ENCODE measurements around the gene AOPEP.

Gene AOPEP

GRCh38 chr9:95053611-95054570 is 327.4 kb downstream of the AOPEP start:
- no peak for DNase-seq

DNA sequence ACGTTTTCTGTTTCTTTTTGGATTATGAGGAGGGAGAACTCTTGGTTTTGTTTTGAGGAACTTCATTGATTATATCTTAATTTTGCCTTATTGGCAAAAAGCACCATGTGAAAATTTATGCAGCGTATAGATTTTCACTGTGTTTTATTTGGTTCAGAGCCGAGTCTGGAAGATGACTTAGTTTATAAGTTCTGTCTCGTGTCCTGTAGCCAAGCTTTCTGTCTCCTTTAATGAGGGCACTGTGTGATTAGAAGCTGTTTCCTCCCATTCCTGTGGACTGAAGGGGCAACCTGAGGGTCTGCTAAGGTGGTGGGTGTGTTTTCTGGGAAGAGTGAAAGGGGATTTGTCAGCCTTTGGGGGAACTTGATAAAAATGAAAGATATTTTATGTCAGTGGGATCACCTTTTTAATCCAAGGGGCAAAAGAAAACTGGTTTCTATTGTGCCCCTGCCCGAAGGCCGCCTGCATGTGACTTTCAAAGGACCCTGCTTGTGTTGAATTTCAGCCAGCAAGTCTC is 328.9 kb downstream of the AOPEP start:
- no peak for DNase-seq

GRCh38 chr9:95055851-95056551 is 329.5 kb downstream of the AOPEP start:
- DNase-seq, result no peak

DNA sequence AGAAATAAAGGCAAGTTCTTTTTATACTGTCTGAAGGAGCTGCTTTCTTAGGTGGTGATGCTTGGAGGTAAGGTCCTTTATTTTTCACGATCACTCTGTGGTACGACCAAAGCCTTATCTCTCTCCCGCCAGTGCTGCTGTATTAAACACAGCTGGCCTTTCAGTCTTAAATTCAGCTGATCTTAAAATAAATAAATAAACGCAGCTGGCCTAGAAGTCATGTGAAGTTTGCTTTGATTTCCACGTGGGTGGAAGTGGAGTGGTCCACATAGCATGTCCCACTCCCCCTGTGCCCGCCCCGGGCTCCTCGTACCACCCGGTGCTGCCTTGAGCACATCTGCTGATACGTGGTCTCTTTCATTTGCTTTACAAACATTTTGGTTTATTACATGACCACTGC is 330.6 kb downstream of the AOPEP start:
- no peak for DNase-seq

DNA sequence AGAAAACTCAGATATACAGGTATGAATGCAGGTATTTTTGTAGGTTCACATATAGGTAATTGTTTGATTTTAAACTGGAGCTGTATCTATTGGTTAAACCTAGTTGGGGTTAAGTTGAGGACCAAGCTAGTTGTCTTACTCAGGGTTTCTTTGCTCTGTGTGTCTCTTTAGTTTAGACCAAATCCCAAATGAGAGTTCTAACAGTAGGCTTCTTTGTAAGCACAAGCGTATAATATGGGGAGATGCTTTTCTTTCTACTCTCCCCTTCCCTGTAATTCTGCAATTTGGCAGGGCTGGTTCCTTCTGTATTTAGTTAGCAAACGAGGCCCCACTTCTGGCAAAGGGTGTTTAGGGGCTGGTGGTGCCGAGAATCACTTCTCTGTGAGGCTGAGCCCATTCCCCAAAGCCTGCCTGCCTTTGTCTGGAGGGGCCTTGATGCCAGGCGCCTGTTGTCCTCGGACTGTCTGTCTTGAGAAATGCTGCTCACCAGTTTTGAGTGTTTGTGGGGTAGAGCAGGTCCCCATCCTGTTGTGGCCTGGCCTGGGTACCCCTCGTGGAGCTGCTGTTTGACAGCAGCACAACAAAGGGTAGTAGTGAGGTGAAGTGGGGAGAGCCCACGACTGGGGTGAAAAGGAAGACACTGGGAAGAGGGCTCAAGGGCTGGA is 331.8 kb downstream of the AOPEP start:
- no peak for DNase-seq

DNA sequence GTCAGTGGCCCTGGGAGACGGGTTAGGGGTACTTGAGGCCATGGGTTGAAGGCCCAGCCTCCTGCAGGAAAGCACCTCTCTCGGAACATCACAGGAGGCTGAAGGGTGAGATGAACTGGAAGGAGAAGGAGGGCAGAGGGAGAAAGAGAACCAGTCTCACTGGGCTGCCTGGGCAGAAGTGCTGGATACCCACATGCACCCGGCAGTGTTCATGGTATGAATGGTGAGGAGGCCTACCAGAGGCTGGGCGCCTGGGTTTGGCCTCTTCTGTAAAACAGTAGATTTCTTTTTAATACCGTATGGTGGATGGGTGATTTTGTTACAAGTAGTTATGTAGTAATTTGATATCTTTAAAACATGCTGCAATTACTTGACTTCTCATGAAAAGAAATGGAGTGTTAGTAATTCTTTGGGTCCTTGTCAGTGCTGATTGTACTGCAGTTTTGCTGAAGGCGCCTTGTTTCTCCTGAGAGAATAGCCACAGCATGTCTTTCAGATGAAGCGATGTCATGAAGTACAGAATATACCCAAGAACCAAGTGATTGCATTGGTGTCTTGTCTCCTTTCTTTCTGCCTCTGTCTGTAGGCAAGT is 332.4 kb downstream of the AOPEP start:
- no peak for DNase-seq

- DNase-seq, result no peak
Observed at GRCh38 chr9:95060234-95060633, 333.7 kb downstream of the AOPEP start.

DNA sequence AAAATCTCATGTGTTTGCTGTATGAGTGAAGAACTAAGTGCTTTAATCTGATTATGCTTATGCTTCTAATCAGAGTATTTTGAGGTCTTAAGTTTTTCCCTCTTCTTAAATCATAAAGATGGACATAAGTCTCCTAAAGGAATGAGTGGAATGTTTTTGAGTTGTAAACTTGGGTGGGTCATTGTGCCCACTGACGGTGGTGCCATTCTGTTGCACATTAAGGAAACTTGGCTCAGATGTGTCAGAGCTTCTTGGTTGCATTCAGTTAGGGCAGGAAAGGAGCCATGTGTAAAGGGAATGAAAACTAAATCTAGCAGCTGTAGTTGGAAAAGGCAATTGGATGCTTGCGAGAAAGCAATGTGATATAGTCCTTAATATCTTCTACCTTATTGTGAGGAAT is 334.4 kb downstream of the AOPEP start:
- no peak for DNase-seq

GRCh38 chr9:95061916-95062595 is 335.6 kb downstream of the AOPEP start:
- DNase-seq, result no peak

- no peak for DNase-seq
Observed at GRCh38 chr9:95062596-95063065, 336.1 kb downstream of the AOPEP start.

GRCh38 chr9:95063300-95063699 is 336.8 kb downstream of the AOPEP start:
- DNase-seq, result no peak

DNA sequence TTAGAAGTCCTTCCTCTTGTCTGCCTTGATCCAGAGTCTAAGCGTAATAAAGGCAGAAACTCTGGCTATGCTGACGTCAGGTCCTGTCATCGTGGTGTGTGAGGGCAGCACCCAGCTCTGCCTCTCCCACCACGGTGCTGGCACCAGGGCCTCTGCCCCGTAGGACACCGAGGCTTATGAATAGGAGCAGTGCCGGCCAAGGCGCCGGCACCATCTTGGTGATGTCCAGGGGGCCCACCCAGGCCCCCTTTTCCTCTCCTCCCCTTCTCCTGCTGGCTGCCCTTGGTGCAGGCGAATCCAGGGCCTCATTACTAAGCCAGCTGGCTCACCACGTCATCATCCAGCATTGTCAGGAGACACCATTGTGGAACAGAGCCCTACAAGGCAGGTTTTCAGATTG is 338.7 kb downstream of the AOPEP start:
- no peak for DNase-seq

- no peak for DNase-seq
Observed at GRCh38 chr9:95067057-95067456, 340.6 kb downstream of the AOPEP start.

- DNase-seq, result no peak
Observed at GRCh38 chr9:95067897-95068296, 341.4 kb downstream of the AOPEP start.

DNA sequence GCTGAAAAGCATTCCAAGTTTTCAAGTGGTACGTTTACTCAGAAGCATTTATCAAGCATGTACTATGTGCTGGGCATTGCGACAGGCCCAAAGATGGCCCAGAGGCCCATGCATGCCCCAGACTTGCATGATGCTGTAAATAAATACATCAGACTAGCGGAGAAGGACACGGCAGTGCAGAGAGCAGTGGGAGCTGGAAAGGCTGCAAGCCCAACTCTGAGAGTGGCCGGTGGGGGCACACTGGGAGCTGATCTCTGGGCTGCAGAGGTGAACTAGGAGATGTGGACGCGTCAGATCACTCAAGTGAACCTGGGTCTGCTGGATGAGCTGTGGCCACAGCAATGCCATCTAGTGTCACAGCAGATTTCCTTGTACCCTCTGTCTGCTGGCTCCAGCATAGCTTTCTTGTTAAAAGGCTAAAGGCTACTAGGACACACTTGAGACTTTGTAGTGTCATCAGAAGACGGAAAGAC is 344.1 kb downstream of the AOPEP start:
- no peak for DNase-seq

DNA sequence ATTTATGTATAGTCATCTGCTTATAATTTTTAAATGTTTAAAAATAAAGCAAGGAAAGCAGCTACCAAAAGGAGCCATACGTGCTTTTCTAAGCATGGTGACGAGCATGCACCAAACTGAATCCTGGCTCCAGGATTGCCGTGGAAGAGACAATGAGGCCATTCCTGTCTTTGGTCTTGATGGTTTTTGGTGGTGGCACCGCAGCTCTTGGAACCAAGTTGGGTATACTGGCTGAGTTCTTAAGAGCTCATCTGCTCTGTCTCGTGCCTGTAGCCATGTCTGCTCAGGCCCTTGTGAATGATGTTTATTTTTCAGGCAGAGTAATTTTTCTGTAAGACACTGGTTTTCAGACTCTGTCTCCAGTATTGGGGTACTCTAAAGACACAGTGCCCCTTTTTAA is 345.0 kb downstream of the AOPEP start:
- DNase-seq, result no peak

DNA sequence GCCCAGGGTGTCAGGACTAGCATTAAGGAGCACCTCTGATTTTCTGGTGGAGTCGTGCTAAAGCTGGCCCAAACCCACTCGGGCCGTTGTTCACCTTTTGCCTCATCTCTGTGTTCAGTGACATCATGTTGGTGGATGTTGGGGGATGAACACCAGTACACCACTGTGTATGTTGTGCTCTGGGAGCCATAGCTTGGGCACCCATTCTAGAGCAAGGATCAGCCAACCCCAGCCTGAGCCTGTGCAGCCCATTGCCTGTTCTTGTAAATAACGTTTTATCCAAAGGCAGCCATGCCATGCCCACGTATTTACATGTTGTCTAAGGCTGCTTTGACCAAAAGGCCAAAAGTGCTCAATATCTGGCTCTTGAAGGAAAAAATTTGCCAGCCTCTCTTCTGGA is 345.4 kb downstream of the AOPEP start:
- DNase-seq, result no peak

GRCh38 chr9:95073042-95073607 is 346.6 kb downstream of the AOPEP start:
- DNase-seq, result no peak

DNA sequence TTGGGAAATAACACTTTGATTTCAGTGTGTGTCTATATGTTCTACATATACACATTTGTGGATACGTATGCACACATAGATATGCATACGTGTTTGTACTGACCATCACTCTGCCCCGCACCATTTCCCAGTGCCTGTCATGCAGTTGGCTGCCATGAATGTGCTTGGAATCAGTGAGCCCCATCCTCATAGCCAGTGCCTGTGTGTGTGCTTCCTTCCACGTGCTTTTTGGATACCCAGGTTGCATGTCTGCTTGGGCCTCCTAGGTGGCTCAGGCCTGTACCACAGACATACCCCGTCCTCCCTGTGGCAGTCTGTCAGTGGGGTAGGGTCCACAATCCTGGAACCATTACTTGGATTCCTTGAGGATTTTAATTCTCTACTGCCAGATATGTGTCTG is 347.4 kb downstream of the AOPEP start:
- DNase-seq, result no peak

- DNase-seq, result no peak
Observed at GRCh38 chr9:95074632-95075031, 348.1 kb downstream of the AOPEP start.

- no peak for DNase-seq
Observed at GRCh38 chr9:95075700-95076099, 349.2 kb downstream of the AOPEP start.

- no peak for DNase-seq
Observed at GRCh38 chr9:95076696-95077052, 350.2 kb downstream of the AOPEP start.

Measured in T-helper 9 cell (primary cell).